Panc1 (cell line): Measurements from ENCODE around the gene RAD9A. TPM values are rescaled to one million over a fixed set of nuclear protein-coding genes. Genes with fewer than 3 reads are reported as not detected.
A peak's percentile ranks its signal among the peaks of the same experiment; 100 is the strongest.

Source experiments
- ATAC-seq: fragments of 200-7000 bp; cut with Tn5 transposase; 2 replicates; pipeline ENCODE4 v1.9.1; 2020; ENCODE audit warnings: mild to moderate bottlenecking, moderate library complexity
- BruUV-seq: library from RNA; stranded (reverse); fragments of 400-500 nt; replicated peaks from 2 replicates; lab custom pipeline; 2021; lab: Mats Ljungman, UMichigan
- CTCF ChIA-PET: fragments of 300-600 bp; sonication (Branson Sonifier 250); formaldehyde crosslinking; loops from one replicate; lab custom pipeline; 2022; ENCODE audit warnings: antibody characterized with exemption; lab: Charles Lee
- POLR2A ChIA-PET: fragments of 300-600 bp; sonication (Branson Sonifier 250); formaldehyde crosslinking; loops from one replicate; lab custom pipeline; 2022; ENCODE audit warnings: antibody characterized with exemption; lab: Charles Lee
- DNase-seq: peaks from one replicate; pipeline ENCODE4 v3.0.0-alpha.2; 2010; ENCODE audit warnings: low read depth, low spot score
- H3K27ac ChIP-seq: 2 replicates; pipeline ENCODE4 v1.5.1; 2011; ENCODE audit warnings: mild to moderate bottlenecking, low read length, inconsistent platforms
- H3K27me3 ChIP-seq: fragments of 200-500 bp; sonication (Bioruptor generic); 2 replicates; pipeline ENCODE4 v1.6.0; 2014; ENCODE audit warnings: low read length, inconsistent platforms; ENCODE audit not compliant: control insufficient read depth, insufficient read depth
- H3K36me3 ChIP-seq: fragments of 200-500 bp; sonication (Bioruptor generic); 2 replicates; pipeline ENCODE4 v1.5.1; 2014; ENCODE audit warnings: inconsistent platforms, mild to moderate bottlenecking, low read length, moderate library complexity; ENCODE audit not compliant: control insufficient read depth, insufficient read depth
- H3K4me1 ChIP-seq: 2 replicates; pipeline ENCODE4 v1.5.1; 2011; ENCODE audit warnings: inconsistent platforms, mild to moderate bottlenecking, low read length, moderate library complexity; ENCODE audit not compliant: control insufficient read depth, insufficient read depth
- H3K4me3 ChIP-seq, 2 experiments: 2 replicates each; pipeline ENCODE4 v1.5.1; 2011 to 2012; ENCODE audit warnings: low read depth in 2 of 2, low read length in 2 of 2, mild to moderate bottlenecking in 2 of 2, inconsistent platforms in 1 of 2, moderate library complexity in 1 of 2
- H3K9me3 ChIP-seq: fragments of 200-500 bp; sonication (Bioruptor generic); 2 replicates; pipeline ENCODE4 v1.5.1; 2014; ENCODE audit warnings: low read depth, mild to moderate bottlenecking, inconsistent platforms, low read length, moderate library complexity; ENCODE audit not compliant: control insufficient read depth, insufficient read depth
- CTCF ChIP-seq: fragments of 450-650 bp; IDR thresholded peaks from 2 replicates; pipeline ENCODE4 v1.5.1; 2017; ENCODE audit warnings: mild to moderate bottlenecking
- POLR2AphosphoS5 ChIP-seq: IDR thresholded peaks from 2 replicates; pipeline ENCODE4 v1.6.1; 2012; ENCODE audit warnings: mild to moderate bottlenecking, low read depth, low read length, moderate library complexity
- REST ChIP-seq, 2 experiments: IDR thresholded peaks; 2 replicates each; pipeline ENCODE4 v1.6.1; 2011 to 2012; ENCODE audit warnings: low read depth in 2 of 2, control low read depth in 1 of 2, low read length in 1 of 2, mild to moderate bottlenecking in 1 of 2, moderate library complexity in 1 of 2; ENCODE audit not compliant: insufficient read depth in 1 of 2
- SIN3A ChIP-seq: IDR thresholded peaks from 2 replicates; pipeline ENCODE4 v1.6.1; 2012; ENCODE audit warnings: low read depth, mild to moderate bottlenecking, low read length, moderate library complexity, borderline replicate concordance; ENCODE audit not compliant: insufficient read depth
- TCF7L2 ChIP-seq: IDR thresholded peaks from 2 replicates; pipeline ENCODE4 v1.6.1; 2011; ENCODE audit warnings: mild to moderate bottlenecking, low read depth, low read length, inconsistent platforms
- in situ Hi-C: cut with HindIII; loops from 2 replicates; pipeline ENCODE4 v1.10.0; 2016; ENCODE audit warnings: low sequenced_read_pairs, low pct_unique_long_range_greater_than_20kb
- intact Hi-C: fragments of 100-400 bp; cut with micrococcal nuclease; formaldehyde crosslinking; loops from one replicate; pipeline ENCODE4 v1.10.0; 2022; ENCODE audit not compliant: unreplicated experiment
- total RNA-seq: library from RNA; stranded (reverse); gene quantifications from one replicate; pipeline ENCODE4 v1.2.1, GENCODE V29; 2021; ENCODE audit not compliant: unreplicated experiment

RAD9A gene
- total RNA-seq, 1 experiment from 2014 or later: 33.1 TPM

- Histone ChIP-seq H3K27me3 (no peaks in the 10 kb centered on the region), H3K4me3 (peak overlapping the region; percentile 54 to 61), H3K27ac (peak overlapping the region; percentile 63), H3K36me3 (no peaks in the 10 kb centered on the region), H3K4me1 (peaks cover 46% of the 10 kb centered on the region), H3K9me3 (no peaks in the 10 kb centered on the region)
- DNase-seq: no peak
- no TSS peak for BruUV-seq
- no peak for TF ChIP-seq CTCF
- TF ChIP-seq SIN3A: peak; percentile 60; the same call in 1 of the 2 replicates
- peak; percentile 36; the same call in 1 of the 2 replicates for TF ChIP-seq POLR2AphosphoS5
- TF ChIP-seq TCF7L2: no peak
- no peak for TF ChIP-seq REST (IDR thresholded peaks at IDR 0.05; ENCODE audit: insufficient read depth in 1 of 2, low read depth in 2 of 2, low read length in 1 of 2)
- in situ Hi-C loops: no loop called here
- POLR2A ChIA-PET: interaction anchor here (0.6 kb wide), 2 partner anchors 19 to 23 kb away, joined by 3 to 7 read pairs; partner anchors contain the start of gene PPP1CA
- ATAC-seq: peak; percentile 91
- CTCF ChIA-PET: interaction anchor here (0.6 to 1.2 kb wide), 3 partner anchors 18 to 207 kb away, joined by 3 to 5 read pairs (median 3); no protein-coding TSS in a partner anchor
- intact Hi-C loops: no loop called here
Measured at GRCh38 chr11:67420646-67421429, 29.1 kb downstream of the RAD9A start.

GRCh38 chr11:67421430-67422031 lies 29.7 kb downstream of the RAD9A start:
- no peaks in the 10 kb centered on the region for H3K27me3 ChIP-seq
- H3K36me3 ChIP-seq: no peaks in the 10 kb centered on the region
- peak overlapping the region; percentile 53; the same call in 1 of the 2 replicates for H3K27ac ChIP-seq
- no peaks in the 10 kb centered on the region for H3K9me3 ChIP-seq
- peak; percentile 26 for ATAC-seq
- H3K4me3 ChIP-seq: peak overlapping the region; percentile 54 to 61
- no peak for DNase-seq
- CTCF ChIA-PET: no interaction called here
- intact Hi-C loops (no loop called here), in situ Hi-C loops (no loop called here)
- TF ChIP-seq CTCF: no peak
- TF ChIP-seq REST (IDR thresholded peaks at IDR 0.05; ENCODE audit: insufficient read depth in 1 of 2, low read depth in 2 of 2, low read length in 1 of 2): no peak
- TF ChIP-seq POLR2AphosphoS5: no peak; the same call in 1 of the 2 replicates
- no peak for TF ChIP-seq TCF7L2
- TF ChIP-seq SIN3A: no peak
- peaks cover 39% of the 10 kb centered on the region for H3K4me1 ChIP-seq
- POLR2A ChIA-PET: interaction anchor here (0.6 kb wide), 1 partner anchor 24 kb away, joined by 3 read pairs; no protein-coding TSS in a partner anchor
- BruUV-seq: no TSS peak
